Measurements from ENCODE around the gene PRSS48.
"Not testable (repeated sequence)": the region's sequence is repeated elsewhere in the genome, so short reads cannot be mapped to it uniquely, and the experiment has no call there.

Gene PRSS48

DNA sequence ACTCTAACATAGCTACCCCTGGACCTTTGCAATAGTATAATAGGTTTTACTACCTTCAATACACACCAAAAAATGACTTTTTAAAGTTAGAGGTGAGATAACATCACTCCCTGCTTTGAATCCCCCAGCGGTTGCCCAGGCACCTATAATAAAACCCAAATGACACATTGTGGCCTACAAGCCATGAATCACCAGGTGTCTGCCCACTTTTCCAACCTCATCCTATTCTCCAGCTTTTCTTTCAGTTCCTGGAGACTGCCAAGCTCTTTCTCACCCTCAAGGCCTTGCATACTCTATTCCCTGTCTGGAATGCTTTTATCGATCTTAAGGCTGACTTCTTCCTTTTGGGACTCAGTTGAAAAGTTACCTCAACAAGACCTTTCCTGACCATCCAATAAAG, 16.4 kb upstream of the PRSS48 start:
- DNase-seq (ENCODE audit: low read depth): no peak

DNA sequence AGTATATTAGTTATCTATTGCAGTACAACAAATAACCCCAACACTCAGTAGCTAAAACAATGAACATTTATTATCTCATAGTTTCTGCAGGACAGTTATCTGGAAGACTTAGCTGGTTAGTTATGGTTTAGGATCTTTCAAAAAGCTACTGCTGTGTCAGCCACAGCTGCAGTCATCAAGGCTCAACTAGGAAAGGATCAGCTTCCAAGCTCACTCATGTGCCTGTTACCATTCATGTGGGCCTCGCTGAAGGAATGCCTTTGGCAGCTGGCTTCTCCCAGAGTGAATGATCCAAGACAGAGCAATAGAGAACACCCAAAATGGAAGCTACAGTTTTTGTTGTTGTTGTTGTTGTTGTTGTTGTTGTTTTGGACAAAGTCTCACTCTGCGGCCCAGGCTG, 13.5 kb upstream of the PRSS48 start:
- no peak for DNase-seq (ENCODE audit: low read depth)

DNA sequence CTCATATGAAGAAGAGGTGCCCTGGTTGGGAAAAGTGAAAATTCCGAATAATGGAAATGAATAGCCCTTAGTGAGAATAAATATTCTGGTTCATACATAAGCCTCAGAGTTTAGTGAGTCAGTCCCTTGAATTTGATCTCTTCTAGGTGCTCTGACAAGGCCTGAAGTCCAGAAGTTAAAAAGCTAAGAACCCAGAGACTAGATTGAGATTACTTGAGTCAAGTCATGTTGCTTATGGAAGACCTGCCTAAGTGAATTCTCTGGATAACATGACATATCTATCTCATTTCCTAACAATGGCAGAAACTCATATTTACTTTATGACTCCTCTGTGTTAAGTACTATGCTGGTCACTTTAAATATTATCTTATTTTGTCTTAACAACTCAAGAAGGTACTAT, 10.5 kb upstream of the PRSS48 start:
- no peak for DNase-seq (ENCODE audit: low read depth)

DNA sequence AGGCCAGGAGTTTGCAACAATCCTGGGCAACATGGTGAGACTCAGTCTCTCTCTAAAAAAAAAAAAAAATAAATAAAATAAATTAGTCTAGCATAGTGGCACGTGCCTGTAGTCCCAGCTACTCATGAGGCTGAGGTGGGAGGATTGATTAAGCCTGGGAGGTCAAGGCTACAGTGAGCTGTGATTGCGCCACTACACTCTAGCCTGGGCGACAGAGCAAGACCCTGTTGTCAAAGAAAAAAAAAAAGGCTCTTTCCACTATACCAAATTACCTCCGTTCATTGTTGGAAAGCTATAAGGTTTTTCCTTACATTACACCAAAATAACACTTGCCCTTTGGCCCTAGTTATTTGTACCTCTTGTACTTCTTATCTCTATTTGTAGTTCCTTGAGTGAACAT, 9.9 kb upstream of the PRSS48 start:
- no peak for DNase-seq (ENCODE audit: low read depth)

DNA sequence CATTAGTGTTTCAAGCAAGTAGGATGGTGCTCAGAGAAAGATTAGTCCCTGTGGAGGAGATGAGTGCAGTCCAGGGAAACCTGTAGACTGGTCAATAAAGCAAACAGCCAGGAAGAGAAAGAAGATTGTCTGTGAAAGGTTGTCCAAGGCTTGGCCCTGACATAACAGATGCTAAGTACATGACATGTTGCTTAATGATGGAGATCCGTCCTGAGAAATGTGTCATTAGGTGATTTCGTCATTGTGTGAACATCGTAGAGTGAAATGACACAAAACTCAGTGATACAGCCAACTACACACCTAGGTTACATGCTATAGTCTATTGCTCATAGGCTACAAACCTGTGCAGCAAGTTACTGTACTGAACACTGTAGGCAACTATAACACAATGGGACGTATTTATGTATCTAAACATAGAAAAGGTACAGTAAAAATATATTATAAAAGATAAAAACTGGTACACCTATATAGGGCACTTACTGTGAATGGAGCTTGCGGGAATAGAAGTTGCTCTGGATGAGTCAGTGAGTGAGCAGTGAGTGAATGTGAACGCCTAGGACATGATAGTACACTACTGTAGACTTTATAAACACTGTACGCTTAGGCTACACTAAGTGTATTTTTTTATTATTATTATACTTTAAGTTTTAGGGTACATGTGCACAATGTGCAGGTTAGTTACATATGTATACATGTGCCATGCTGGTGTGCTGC, 9.0 kb upstream of the PRSS48 start:
- no peak for DNase-seq (ENCODE audit: low read depth)

- not testable (repeated sequence) for DNase-seq (ENCODE audit: low read depth)
Measured at GRCh38 chr4:151268905-151269304, 8.1 kb upstream of the PRSS48 start.

DNA sequence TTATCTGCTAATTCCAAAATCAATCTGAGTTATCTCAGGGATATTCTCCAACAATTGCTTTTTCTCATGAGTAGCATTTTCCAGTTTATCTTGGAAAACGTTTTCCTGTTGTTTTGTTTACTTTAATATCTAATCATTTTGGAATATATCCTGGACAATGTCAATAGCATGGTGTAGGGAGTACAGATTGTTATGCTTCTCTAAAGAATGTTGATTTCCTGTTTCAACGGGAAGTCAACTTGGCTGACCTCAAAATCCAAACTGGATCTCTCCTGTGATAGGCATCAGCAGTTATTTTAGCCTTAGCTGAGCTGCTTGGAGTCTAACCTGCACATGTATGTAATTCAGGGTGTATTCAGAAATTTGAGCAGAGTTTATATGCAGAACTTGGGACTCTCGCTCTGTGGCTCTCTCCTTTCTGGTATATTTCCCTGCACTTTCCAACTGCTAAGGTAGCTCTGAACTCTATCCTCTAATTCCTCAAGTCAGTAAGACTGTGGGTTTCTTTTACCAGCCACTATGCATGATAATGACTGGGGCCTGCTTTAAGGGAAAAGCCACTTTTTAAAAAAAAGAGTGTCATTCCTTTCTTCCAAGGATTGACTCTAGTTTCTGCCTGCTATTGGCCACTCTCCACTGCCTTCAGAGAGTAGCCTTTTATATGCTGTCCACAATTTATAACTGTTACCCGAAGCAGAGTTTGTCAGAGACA, 7.7 kb downstream of the PRSS48 start:
- no peak for DNase-seq (ENCODE audit: low read depth)

- DNase-seq (ENCODE audit: low read depth): no peak
Measured at GRCh38 chr4:151287409-151287808, 10.4 kb downstream of the PRSS48 start.

- no peak for DNase-seq (ENCODE audit: low read depth)
Measured at GRCh38 chr4:151291485-151291884, 14.5 kb downstream of the PRSS48 start.

DNA sequence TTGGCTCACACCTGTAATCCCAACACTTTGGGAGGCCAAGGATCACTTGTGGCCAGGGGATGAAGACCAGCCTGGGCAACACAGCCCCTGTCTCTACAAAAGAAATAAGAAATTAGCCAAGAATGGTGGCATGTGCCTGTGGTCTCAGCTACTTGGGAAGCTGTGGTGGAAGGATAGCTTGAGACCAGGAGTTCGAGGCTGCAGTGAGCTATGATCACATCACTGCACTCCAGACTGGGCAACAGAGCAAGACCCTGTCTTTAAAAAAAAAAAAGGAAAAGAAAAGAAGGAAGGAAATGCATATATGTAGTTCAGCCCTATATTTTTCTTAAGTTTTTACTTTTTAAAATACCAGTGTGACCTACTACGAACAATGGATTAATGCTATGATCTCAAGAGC, 15.1 kb downstream of the PRSS48 start:
- DNase-seq (ENCODE audit: low read depth): no peak

DNA sequence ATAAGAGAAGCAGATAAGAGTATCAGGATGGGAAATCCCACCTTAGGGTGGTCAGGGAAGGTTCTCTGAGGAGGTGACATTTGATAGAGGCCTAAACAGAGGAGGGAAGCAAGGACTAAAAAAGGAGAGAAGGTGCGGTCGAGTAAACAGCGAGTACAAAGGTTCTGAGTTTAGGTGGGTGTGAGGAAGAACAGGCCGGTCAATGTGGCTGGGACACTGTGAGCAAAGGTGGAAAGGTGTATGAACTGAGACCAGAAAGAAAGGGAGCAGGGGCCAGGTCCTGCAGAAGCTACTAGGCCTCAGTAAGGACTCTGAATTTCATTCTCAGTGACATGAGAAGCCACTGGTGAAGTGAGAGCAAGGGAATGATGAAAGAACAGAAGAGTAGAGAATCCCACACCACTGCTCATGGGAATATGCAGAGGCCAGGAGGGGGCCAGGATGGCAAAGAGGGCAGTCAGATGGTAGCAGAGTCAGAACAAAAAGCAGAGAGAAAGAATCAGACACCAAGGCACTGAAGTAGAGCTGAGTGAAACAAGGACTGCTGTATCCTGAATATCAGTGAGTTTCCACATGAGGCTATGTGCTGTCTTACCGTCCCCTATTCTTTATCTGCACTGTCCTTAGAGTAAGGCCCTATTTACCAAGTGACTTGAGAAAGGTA, 18.0 kb downstream of the PRSS48 start:
- DNase-seq (ENCODE audit: low read depth): no peak

GRCh38 chr4:151296227-151296626, 19.3 kb downstream of the PRSS48 start:
- DNase-seq (ENCODE audit: low read depth): no peak

- no peak for DNase-seq (ENCODE audit: low read depth)
Measured at GRCh38 chr4:151297170-151297569, 20.2 kb downstream of the PRSS48 start.

- no peak for DNase-seq (ENCODE audit: low read depth)
Measured at GRCh38 chr4:151302432-151302831, 25.5 kb downstream of the PRSS48 start.

DNA sequence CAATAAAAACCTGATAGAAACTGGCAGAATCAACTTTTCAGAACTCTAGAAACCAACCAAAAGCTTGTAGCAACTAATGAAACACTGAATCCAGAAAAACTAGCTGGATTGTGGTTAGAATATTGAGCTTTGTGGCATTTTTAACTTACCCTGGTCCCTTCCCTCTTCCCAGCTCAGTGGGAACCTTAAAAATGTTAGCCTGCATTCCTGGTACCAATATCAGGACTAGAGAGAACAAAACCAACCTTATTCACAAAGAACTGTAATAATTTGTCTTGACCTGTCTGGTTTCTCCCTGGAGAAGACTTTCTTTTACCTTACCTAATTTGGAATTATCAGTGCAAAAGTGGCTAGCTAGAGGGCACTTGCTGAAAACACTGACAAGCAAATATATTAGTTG, 27.3 kb downstream of the PRSS48 start:
- DNase-seq (ENCODE audit: low read depth): no peak

DNA sequence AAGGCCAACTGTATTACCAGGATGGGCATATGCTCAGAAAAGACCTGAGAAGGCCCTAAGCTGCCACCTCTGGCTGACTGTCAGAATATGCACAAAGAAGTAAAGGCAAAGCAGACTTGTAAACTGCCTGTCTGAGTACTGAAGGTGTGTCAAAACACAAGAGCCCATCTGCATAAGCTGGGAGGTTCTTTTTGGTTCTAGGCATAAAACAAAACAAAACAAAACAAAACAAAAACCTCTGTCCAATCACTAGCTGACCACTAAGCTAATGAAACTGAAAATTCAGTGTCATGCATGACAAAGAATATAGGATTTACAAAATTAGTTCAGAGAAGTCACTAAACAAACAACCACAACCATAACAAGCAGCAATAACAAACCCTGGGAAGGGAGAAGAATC, 27.8 kb downstream of the PRSS48 start:
- DNase-seq (ENCODE audit: low read depth): no peak

- DNase-seq (ENCODE audit: low read depth): no peak
Measured at GRCh38 chr4:151310124-151310728, 33.3 kb downstream of the PRSS48 start.

GRCh38 chr4:151313306-151314009, 36.5 kb downstream of the PRSS48 start:
- no peak for DNase-seq (ENCODE audit: low read depth)

DNA sequence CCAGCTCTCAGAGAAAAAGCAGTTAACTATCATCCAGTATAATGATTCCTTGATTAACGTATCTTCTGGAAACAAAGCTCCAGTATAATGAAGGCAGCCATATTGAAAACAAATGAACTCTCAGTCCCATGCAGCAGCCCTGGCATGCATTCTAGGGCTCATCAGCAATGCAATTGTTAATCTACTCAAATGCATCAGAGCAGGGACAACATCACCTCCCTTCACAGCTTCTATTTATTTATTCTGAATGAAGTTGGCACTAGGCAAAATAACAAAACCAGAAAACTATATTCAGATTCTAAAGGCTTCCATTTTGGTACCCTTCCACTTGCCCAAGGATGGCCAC, 37.0 kb downstream of the PRSS48 start:
- no peak for DNase-seq (ENCODE audit: low read depth)

DNA sequence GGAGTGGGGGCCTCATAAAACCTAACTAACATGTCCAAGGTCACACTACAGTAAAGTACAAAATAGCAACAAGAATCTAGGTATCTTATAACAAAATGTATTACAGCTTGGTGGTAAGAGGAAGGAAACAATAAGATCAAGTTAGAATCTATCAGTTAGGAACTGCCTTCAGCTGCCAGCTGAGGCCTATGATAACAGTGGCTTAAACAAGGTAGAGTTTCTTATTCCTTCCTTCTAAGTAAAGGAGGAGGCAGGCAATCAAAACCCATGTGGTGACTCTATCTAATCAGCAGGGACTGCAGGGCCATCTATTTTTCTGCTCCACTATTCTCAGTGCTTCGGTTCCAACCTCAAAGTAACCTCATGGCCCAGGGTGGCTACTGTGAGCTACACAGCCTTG, 37.5 kb downstream of the PRSS48 start:
- DNase-seq (ENCODE audit: low read depth): no peak

GRCh38 chr4:151315212-151315886, 38.4 kb downstream of the PRSS48 start:
- no peak for DNase-seq (ENCODE audit: low read depth)

GRCh38 chr4:151316645-151317044, 39.7 kb downstream of the PRSS48 start:
- no peak for DNase-seq (ENCODE audit: low read depth)

Data from T-helper 22 cell (primary cell).